HG03135 (cell line): ENCODE data around the gene GSTA1.
"Not testable (repeated sequence)": the region's sequence is repeated elsewhere in the genome, so short reads cannot be mapped to it uniquely, and the experiment has no call there.

Experiments
- ATAC-seq: cut with Tn5 transposase; IDR thresholded peaks from one replicate; pipeline ENCODE4 v1.9.1; 2021; ENCODE audit warnings: mild to moderate bottlenecking, moderate library complexity; ENCODE audit not compliant: unreplicated experiment

Gene GSTA1

DNA sequence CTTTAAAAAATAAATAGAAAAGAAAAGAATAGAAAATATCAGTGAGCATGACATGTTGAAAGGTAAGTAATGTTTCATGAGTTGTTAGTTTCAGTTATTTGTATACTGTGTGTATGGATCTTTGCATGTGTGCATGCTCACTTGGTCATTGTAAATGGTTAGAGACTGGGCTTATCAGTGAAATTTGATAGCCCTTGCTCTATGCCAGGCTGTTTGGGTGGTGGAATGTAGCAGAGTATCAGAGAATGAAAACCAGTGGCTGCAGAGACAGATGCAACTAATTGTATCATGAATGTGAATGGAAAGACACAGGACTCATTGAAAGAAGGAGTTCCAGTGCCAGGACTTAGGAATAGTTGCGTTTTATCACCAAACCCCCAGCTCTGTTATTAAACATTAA, 44.5 kb downstream of the GSTA1 start:
- ATAC-seq: no peak

- not testable (repeated sequence) for ATAC-seq
These were observed 45.8 kb downstream of the GSTA1 start for GRCh38 chr6:52757651-52758338.

DNA sequence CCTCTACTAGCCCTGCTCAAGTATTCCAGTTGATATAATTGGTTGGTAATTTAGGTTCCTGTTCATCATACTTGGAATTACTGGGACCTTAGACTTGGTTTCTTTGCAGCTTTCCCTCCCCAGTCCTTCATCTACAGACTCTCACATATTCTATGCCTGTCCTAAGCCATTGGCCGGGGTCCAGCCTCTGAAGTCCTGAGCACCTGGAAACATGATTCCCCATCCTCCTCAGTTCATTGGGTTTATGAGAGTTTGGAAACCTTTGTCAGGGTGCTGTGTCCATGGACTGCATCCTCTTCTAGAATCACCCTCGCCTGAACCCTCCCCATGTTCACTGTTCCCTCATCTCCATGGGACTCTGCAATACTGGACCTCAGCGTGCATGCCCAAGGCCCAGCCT, 49.2 kb downstream of the GSTA1 start:
- no peak for ATAC-seq

GRCh38 chr6:52753137-52753536, 50.5 kb downstream of the GSTA1 start:
- ATAC-seq: not testable (repeated sequence)

DNA sequence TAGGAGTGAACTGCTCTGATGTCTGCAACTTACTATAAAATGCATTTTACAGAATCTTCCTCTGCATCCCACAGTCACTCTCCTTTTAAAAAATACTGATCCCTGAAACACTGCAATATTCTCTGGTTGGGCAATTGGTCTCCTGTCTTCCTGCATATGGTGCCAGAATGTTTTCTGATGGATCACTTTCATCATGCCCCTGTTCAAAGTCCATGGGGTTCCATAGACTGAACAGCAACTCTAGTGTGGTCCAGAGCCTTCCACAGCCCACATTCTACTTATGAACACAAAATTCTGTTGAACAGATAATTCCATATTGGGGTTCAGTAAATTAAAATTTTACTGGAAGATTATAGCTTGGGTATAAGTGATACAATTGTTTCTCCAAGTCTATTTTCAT, 51.3 kb downstream of the GSTA1 start:
- ATAC-seq: no peak

GRCh38 chr6:52749556-52750152, 54.0 kb downstream of the GSTA1 start:
- ATAC-seq: no peak

GRCh38 chr6:52747301-52747700, 56.3 kb downstream of the GSTA1 start:
- not testable (repeated sequence) for ATAC-seq

- ATAC-seq: no peak
These were observed 57.4 kb downstream of the GSTA1 start for GRCh38 chr6:52746213-52746612.

- no peak for ATAC-seq
These were observed 57.8 kb downstream of the GSTA1 start for GRCh38 chr6:52745764-52746201.

DNA sequence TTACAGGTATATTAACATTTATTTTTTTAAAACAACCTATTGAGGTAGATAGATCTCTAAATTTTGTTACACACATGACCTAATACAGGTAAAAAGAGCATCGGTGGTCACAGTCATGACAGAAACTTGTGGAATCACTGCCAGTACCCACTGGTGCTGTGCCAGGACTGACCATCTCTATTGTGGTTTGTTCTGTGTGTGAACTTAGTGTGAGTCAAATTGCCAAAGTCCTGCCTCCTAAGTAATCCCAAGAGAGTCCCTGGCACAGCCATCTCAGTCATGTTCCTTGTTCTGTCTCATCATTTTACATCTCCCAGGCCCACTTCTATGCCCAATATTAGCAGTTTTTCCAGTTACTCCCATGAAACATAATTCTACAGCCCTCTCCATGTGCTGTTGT, 61.7 kb downstream of the GSTA1 start:
- no peak for ATAC-seq
